SK-N-DZ (cell line): ENCODE results near the gene LRP1B. TPM values are rescaled to one million over a fixed set of nuclear protein-coding genes. Genes with fewer than 3 reads are reported as not detected.

Experiments used
- DNase-seq: peaks from one replicate; pipeline ENCODE4 v3.0.0-alpha.2; 2015; ENCODE audit warnings: low spot score
- polyA plus RNA-seq, 2 experiments: library from polyadenylated mRNA; depleted of rRNA; stranded (reverse); fragments of >200 nt; gene quantifications; 2 replicates each; pipeline ENCODE4 v1.2.3, GENCODE V29; 2014

LRP1B gene
- 0.05 TPM in 1 of 2 replicates, not detected in the other for polyA plus RNA-seq (2014; cell fraction: cytosol; rRNA removed)
- polyA plus RNA-seq (2014; cell fraction: nucleus; rRNA removed), result 0.03 and 0.28 TPM in 2 replicates

DNA sequence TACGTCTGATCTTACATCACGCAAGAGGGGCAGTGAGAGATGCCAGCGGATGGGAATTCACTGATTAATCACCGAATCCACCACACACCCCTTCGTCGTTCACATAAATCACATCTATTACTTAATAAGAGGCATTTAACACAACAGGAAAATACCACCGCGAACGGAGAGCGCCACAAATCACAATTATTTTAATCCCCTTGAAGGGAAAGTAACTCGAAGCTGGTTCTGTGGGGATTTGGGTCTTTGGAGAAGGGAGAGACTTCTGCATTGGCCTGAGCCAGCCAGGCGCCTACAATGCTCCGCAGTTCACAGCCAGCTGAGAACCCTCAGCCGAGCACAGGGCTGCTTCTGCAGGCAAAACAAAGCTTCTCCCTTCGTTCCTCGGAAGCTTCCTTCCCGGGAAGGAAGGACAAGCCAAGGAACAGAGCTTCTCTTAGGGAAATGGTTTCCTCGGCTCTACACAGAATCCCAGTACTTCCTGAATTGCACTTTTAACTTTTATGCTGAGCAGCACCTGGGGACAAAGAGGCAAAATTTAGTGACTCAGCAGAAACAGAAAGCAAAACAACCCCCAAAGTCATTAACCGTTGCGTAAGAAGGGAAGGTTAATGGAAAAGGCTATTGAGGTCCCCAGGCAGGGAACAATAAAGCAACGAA lies at the start of gene LRP1B:
TSS of gene LRP1B (minus strand) at position 7 of the 660 bp plus-strand sequence. CDS start 287 bp downstream, outside the sequence.
- DNase-seq, result peak; percentile 46

DNA sequence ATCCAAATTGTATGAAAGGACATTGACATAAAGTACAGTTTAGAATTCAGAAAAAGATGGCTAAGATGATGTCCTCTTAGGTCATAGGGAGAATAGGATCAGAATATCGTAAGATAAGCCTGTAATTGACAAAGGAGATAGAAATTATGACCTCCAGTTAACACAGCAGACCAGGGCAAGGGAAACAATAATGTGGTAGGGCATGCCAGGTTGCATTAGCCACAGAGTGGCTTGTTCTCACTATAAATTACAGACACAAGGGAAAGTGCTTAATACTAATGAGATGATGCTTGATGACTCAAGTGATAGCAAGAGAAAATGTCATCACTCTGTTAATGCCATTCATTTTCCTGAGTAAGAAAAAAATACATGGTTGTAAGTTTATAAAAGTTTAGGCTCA lies 48.9 kb upstream of the LRP1B start:
- peak; percentile 67 for DNase-seq

DNA sequence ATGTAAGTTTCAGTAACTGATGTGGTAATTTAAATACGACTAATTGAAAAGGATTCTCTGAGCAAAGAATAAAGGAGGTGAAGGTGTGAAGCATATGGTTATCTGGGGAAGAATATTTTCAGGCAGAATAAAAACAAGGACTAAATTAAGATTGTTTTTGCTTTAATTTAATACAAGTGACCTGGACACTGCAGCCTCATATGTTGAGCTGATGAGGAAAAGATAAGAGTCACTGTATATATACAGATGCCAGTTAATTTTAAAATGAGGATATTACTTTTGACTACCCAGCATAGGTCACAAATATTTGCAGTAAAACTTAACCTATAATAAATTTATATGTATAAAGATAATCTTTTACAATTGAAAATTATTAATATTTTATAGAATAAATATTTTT lies 47.8 kb upstream of the LRP1B start:
- peak; percentile 48 for DNase-seq

DNA sequence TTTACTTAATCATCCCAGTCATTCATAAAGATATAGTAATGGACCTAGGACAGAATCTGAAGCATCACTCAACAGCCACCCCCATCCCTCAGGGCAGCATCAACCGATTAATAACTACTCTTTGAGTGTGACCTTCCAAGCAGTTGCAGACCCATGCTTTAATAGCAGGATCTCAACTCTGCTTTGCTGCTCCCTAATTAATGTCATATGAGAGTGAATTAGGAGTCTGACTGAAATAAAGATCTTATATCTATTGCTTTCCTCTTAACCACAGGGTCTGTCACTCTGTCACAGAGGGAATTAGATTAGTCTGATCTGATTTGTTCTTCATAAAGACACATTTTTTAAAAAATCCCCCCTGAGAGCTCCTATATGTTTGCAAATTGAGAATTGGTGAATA lies 46.1 kb upstream of the LRP1B start:
- DNase-seq, result peak; percentile 93

DNA sequence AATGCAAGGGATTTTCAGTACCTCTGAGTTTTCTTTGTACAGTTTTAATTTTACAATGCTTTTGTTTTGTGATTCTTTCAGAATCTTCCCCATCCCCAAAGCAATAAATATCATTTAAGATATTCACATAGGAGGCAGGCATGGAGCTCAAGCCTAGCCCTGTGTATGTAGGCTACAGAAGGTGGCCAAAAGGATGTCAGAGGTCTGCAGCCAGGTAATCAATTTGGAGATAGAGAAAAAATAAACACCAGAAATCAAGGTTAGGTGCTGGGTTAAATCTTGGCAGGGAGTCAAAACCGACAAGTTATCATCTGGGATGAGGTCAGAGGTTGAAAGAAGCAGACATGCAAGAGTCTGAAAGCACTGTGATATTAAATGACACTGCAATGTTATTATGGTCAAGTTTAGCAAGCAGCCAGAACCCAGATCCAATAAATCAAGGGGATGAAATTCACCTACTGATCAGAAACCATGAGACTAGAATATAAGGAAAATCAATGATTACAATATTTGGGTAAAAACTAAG lies 45.1 kb upstream of the LRP1B start:
- peak; percentile 88 for DNase-seq

DNA sequence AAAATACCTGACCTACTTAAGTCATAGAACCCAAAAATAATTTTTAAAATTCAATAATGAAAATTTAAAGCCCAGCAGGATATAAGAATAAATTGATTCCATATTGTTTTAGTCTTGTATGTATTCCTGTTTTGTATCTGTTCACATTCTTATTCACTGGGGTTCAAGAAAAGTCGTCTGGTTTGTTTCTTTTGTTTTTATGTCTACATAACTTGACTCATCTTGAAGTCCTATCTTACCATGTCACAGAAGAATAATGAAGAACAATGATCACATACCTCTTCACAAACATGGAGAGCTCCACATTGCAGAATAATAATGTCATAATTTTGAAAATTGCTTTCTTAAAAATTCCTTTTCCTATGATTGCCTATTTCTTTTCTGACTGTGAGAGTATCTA lies 43.4 kb upstream of the LRP1B start:
- DNase-seq, result peak; percentile 49

DNA sequence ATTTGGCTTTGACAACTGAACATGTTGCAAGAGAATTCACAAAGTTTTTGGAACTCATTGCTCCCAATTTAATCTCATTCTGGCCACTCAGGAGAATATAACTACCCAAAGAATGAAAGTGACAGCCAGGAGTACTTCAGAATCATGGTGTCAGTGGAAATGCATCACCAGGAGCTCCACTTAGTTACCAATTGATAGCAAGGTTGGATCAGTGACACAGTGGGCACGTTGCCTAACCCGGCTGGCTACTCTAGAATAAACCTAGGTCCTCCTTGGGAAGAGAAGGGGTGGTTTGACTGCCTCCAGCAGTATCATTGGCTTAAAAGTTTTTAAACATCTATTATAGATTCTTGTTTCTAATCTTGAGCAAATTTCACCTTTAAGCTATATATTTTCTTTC lies 40.0 kb upstream of the LRP1B start:
- DNase-seq, result no peak

DNA sequence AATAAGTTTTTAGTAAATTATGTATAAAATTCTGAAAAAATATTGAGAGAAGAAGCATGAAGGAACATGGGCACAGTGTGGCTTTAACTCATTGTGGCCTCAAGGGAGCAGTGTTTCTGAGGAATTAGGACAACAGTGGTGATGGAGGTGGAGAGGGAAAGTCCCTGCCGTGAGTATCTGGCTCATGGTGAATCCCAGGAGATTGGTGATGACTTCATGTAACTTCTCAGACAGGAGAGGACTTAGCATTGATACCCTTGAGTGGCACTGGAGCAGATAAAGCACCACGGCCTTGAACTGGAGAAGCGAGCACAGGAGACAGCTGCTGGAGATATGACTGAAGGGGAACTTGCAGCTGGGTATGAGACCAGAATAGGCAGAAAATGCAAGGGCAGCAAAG lies 35.0 kb upstream of the LRP1B start:
- peak; percentile 76 for DNase-seq

DNA sequence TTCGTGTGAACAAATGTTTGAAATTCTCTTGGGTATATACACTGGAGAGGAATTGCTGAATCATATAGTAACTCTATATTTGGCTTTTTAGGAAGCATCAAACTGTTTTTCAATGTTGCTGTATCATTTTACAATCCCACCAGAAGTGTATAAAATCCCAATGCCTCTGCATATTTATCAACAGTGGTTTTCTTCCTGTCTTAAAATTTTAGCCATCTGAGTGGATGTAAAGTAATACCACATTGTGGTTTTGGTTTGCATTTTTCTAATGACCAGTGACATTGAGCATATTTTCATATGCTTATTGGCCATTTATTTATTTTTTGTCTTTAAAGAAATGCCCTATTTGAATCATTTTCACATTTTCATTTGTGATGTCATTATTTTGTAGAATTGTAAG lies 22.8 kb upstream of the LRP1B start:
- no peak for DNase-seq

DNA sequence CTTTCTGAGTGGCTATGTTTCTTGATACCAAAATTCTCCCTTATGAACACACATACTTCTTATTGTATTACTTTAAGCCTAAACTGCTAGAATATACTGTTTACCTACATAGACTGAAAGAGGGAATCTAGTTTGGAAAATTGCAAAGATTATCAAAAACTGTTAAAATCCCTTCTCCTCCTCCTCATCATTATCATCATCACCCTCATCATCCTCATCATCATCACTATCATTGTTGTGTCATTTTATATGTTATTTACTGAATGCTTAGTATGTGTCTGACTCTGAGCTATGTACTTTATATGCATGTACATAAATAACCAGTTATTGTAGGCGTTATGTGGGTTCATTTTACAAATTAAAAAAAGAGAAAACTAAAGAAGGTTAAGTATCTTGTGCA lies 19.6 kb upstream of the LRP1B start:
- no peak for DNase-seq

DNA sequence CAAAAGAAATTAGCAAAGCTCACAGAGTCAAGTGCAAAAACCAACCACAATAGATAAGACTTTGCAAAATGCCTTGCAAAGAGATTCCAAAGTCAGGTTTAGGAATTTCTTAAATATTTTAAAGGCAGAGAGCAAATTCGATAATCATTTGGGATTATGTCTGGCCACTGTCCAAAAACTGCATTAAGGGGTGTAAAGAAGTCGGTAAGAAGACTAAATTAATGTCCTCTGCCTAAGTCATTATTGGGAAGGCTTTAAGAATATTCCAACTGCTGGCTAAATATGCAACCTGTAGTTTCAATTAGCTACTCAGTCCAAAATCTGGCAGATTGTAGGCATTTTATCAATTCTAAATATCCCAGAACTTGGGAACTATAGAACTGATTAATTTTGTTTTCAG lies 13.7 kb upstream of the LRP1B start:
- DNase-seq, result no peak

DNA sequence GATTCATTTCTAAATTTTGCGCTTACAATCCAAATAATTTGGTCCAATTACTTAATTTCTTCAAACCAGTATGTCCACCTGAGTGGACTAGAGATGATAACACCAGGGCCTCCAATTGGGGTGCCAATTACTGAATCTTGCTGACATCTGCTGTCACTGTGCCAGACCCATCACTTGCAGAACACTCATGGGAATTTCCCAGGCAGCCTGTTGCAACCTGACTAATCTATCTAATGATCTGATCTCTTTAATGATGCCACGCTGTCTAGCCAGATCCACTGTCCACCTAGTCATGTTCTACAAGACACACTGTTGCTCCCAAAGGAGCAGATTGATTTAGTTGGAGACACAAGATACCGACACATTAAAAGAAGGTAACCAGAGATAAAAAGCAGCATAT lies 11.8 kb upstream of the LRP1B start:
- DNase-seq, result peak; percentile 60

DNA sequence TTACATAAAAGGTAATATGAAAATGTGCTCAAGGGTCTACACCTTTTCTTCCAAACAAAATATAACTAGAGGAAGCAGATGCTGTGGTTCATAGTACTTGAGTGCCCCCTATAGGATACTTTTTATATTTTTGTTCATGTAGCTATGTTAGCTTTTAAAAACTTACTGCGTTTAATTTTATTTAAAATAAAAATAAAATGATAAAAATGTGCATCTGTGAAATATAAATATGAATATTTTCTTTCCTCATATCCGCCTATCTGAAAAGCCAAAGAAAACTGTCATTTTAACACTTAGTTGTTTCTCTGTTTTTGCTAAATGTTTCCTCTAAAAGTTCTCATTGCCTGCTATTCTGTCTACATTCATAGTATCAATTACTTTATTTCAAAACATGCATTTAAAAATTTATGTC lies 9.6 kb upstream of the LRP1B start:
- peak; percentile 22 for DNase-seq

DNA sequence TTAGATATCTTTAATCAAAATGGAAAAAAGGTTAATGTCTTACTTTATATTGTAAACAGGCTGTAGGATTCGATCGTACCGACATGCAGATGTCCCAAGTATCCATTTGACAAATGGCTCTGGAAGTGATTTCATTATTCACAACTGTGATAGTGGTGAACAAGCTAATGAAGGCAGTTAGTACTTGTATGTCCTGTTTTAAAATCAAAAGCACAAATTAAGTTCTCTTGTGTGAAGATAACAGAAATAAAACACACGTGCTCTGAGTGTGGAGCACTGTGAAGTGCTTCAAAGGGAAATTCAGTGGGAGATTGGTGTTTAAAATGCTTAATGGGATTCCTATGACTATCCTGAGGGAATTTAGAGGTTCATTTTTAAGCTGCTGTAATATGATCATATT lies 8.6 kb upstream of the LRP1B start:
- no peak for DNase-seq

DNA sequence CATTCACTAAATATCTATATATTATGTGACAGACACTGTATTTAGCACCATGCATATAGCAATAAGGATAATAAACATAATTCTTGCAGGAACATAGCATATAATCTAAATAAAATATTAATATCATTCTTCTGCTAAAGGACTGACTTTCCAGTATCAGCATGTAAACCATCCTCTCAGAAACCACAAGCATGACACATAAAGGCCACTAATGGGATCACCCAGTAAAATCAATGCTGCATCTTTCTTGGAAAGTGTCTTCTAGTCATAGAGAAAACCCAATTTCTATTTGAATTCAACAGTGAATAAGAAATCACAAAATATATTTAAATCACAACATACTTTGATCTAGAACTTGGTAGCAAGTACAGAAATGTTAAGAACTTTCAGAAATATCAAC lies 5.8 kb upstream of the LRP1B start:
- no peak for DNase-seq

DNA sequence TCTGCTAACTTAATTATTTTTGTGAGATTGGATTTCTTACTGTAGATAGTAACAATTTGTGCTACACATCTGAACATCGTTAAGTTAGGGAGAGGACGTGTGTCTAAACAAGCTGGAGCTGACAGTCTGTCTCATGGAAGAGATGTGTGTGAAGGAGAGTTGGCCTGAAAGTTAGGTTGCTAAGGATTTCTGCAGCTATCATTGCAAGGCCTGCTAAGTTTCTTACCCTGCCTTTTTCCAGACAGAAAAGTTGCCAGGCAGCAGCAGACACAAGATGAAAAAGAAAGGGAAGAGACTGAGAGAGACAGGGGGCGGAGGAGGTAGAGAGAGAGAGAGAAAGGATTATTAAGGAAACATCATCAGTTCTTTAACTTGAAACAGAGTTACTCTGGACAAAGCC lies 4.1 kb upstream of the LRP1B start:
- DNase-seq, result no peak

DNA sequence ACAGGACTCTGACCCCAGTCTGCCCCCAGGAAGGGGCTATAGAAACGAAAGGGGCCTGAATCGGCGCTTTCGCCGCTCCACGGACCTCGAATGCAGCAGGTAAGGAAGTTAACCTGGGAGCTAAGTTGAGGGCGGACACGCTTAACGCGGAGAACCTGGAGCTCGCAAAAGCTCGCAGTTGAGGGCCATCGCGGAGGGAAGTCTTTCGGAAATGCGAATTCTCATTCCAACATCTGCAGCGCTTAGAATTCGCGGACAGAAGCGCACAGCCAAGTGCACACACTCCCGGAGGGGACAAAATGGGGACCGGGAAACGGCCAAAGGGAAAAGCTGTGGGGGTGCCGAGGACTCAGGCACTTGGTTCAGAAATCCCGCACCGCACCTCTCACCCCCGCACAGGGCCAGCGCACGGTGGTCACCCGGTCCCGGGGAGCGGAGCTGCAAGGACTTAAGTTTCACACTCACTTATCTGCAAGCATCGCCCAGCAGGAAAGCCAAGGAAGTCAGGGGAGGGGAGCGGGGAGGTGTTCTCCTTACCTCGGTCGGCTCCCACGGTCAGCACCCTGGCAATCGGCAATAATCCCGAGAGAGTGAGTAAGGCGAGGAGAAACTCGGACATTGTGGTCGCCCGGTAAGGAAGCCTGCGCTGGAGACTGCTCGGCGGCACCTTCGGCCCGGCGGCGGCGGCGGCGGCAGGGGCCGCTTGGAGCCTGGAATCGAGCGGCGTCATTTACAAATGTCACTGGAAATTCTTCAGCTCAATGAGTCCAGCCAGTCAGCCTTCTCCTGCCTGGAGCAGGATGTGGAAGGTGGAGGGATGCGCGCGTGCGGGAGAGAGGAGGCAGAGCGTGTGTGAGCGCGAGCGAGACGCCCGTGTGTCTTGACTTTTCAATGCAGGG lies 456 bp downstream of the LRP1B start:
- peak; percentile 52 for DNase-seq

DNA sequence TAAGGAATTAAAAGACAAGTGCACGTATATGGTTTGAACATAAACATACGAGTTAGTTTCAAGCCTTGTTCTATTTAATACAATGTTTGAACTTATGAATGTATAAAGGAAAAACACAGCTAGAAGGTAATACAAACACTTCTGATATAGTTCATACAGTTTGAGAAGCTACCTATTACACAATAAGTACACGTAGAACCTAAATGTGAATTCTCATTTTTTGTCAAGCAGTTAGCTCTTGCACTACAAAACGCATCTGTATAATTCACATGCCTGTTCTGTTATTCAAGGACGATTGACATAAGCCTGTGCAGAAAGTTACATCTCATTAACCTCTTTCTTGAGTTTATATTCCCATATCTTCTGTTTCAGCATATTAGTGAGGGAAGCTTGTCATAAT lies 2.7 kb downstream of the LRP1B start:
- no peak for DNase-seq

DNA sequence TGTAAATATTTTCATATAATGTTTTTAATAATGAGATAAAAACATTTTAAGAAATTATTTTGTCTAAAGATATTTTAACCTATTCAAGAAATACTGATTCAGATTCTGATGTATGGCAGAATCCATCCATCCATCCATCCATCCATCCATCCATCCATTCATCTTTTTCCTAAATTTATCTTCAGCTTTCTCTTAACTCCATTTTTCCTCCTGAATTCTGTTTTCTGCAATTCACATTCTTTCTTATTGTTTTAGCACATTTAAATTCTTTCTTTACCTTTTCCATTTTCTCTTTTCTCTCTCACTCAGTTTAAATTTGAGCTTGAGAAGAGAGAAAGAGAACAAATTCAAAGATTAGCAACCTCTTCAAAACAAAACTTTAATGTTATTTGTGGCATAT lies 3.6 kb downstream of the LRP1B start:
- no peak for DNase-seq

DNA sequence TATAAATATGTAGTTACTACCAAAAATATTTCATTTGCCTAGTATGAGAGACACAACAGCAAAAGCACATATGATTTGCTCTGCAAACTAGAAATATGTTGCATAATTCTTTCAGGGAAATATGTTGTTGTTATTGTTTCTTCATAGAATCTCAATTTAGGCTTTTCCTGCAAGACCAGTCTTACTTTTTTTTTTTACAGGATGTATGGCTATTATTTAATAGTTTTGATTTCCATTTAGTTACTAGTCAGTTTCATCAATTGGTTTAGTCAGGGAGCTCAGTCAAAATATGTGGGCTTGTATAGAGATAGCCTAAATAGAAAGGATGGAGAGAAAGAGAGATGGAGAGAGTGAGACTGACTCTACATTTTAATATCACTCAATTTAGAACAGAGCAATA lies 6.1 kb downstream of the LRP1B start:
- DNase-seq, result no peak

DNA sequence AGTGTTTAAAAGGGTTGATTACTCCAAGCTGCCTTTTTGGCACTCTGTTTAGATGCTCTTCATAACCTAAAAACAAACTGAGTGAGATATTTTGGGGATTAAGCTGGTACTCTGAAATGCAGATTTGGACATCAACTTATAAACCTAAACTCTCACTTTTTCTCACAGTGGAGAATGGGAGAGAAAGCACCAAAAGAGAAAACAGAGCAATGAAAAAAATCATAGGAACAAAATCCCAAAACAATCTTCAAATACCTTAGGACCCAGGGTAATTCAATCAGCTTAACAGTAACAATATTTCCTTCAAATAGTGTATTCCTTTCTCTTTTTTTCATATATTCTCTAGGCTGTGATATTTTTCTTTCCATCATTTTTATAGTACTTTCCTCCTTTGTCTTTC lies 11.5 kb downstream of the LRP1B start:
- no peak for DNase-seq

DNA sequence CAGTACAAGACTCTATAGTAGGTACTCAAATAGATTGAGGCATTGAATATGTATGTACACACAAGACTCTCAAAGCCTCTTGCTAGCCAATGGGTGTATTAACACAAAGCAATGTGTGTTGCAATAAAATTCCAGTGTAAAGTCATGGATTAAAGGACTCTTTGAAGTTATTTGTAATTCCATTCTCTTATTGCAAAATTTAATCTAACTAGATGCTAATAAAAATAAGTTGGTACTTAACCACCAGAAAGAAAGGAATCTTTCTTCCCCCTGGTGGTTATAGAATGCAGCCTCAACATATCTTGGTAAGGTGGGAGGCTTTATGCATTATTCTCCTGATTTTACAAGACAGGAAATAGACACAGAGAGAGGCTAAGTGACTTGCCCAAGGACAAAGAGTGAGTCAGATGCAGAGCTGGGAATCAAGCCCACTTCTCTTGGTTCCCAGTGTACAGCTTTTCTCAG lies 18.0 kb downstream of the LRP1B start:
- DNase-seq, result no peak
